GM18519 (cell line): ENCODE data around the gene TBC1D4.

Source experiments
- ATAC-seq: cut with Tn5 transposase; IDR thresholded peaks from one replicate; pipeline ENCODE4 v1.9.1; 2021; ENCODE audit warnings: mild to moderate bottlenecking, moderate library complexity; ENCODE audit not compliant: unreplicated experiment, low FRiP score

Gene TBC1D4

DNA sequence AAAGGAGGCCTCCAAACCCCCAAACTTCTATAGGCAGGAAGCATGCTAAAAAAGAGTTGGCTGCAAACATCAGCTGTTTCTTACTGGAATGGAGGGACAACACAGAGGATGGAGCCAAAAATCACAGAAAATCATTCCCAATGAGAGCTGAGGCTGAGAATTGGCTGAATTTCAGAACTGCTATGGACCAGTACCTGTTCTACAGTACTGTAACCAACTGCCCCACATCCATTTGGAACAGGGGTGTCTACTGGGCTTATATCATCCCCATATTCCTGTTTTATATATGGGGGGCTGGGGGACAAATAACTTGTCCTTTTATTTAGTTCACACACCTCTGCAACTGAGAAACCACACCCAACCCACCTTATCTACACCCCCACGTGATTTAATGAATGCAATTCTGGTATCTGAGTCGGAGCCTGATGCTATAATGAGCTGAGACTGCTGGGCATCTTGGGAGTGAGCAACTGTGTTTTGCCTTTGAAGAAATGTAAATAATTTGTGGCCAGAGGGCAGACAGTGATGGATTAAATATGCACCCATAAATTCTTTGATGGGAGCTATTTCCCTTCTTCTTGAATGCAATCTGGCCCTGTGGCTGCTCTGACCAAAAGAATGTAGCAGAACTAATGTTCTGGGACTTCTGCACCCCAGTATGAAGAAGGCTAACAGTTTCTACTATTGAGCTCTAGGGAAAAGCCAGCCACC, 82.6 kb downstream of the TBC1D4 start:
- no peak for ATAC-seq

DNA sequence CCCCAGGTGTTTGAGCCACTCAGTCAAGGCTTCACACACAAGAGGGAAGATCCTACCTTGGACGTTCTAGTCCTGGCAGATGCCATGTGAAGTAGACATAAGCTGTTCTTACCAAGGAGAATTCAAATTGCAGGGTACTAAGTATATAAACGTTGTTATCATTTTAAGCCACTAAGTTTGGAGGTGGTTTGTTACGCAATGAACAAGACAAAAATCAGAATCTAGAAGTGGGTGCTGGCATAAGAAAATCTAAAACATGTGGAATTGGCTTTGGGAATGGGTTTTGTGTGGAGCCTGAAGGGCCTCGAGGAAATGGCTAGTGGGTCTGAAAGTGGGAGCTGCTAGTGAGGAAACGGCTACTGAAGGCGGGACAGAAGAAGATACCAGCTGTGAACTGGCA, 83.9 kb downstream of the TBC1D4 start:
- ATAC-seq, result no peak

DNA sequence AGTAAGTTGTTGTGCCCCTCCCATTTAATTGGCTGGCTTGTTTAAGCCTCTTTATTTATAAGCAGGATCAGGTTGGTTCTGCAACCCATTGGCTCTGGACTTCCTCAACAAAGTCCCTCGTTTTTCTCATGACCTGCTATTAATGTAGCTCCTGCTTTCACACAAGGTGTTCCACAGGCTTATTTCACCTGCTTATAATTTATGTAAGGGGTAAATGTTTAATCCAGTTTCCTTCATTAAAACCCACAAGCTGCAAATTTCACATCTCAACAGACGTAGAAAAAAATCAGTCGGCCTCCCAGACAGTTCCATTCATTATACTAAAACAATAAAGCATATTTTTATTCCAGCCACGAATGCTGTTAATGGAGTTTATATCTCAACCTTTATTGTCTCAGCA, 86.1 kb downstream of the TBC1D4 start:
- ATAC-seq, result no peak

DNA sequence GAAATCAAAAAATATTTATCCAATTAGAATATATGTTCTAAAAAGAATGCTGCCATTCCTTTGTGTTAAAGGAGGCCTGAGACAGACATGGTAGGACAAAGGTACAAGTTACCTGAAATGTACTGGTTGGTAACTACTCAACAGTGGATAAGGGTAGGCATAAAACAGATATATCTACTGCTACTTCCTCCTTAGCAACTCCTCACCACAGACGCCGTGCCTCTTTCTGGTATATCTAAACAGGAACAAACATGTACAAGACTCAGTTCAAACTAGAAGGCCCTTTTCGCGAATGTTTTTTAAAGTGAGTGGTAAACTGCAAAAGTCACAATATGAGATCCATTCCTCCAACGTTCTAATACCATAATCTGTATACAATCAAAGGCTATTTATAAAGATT, 86.9 kb downstream of the TBC1D4 start:
- no peak for ATAC-seq

DNA sequence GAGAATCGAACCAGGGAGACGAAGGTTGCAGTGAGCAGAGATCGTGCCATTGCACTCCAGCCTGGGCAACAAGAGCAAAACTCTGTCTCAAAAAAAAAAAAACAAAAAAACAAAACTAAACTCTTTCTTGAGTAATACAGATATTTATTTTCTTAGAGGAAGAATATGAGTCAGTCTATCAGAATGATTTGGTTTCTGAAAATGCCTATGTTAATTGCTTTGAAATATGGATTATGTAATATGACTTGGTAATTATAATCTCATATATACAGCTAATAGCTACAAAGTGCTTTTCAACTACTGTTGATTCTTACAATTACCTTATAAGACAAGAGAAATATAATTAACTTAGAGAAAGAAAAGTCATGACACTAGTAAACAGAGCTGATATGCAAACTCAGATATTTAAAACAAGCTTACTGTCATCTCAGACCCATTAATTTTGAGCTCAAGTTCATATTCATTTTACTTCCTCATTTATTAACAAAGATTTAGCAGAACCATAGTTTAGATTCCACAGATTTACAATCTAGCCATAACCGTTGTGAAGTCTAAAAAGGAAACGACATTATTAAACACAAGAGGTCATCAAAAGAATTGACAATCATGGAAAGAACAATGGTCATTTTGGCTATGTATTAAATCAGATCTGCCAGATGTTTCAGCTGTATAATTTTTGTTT, 88.0 kb downstream of the TBC1D4 start:
- ATAC-seq, result no peak

DNA sequence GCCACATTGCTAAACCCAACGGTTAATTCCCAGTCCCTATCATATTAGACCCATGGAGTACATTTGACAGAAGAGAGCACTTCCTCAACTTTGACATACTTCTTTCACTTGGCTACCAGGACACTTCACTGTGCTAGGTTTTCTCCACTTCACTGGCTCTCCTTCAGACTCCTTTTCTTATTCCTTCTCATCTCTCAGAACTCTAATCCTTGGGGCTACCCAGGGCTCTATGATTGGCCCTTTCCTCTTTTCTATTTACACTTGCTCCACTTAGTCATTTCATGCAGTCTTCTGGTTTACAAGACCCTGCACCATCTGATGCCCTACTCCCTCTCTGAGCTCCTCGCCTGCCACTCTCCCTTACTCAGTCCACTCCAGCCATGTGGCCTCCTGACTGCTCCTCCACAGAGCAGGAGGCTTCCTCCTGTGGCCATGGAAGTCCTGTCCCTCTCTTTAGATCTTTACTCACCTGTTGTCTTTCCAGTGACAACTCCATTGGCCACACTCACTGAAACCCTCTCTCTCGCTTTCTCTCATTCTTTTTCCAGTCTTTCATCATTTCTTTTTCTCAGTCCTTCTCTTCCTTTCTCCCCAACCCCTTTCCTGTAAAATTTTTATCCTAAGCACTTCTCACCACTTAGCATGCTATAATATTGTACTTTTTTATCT, 90.4 kb downstream of the TBC1D4 start:
- no peak for ATAC-seq

DNA sequence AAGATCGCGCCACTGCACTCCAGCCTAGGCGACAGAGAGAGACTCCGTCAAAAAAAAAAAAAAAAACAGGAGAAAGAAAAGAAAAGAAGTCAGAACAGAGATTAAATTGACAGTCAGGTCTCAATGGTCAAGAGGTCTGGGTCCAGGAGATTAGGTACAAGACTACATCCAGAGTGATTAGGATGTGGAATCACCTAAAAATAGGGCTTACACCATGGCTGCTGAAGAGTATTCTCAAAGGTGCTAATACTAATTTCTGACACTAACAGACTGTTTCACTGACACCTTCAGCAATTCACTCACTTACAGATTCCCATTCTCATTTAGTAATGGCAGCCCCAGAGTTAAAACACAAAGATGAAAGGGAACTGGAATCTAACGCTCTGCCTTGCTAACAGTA, 91.7 kb downstream of the TBC1D4 start:
- ATAC-seq, result no peak

DNA sequence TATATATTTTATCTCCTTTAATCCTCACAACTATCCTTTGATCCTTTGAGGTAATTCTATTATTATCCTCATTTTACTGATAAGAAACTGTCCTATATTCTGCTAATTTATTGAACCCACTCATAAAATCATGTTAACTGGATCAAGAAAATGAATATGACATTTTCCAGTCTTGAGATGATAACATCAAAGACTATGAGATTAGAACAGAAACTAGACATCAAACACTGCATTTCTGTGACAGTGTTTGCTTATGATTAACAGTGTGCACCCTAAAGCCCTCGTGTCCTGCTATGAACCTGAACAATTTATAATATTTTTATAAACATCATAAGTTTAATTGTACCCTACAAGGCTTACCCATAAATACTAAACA, 96.3 kb downstream of the TBC1D4 start:
- ATAC-seq, result no peak

DNA sequence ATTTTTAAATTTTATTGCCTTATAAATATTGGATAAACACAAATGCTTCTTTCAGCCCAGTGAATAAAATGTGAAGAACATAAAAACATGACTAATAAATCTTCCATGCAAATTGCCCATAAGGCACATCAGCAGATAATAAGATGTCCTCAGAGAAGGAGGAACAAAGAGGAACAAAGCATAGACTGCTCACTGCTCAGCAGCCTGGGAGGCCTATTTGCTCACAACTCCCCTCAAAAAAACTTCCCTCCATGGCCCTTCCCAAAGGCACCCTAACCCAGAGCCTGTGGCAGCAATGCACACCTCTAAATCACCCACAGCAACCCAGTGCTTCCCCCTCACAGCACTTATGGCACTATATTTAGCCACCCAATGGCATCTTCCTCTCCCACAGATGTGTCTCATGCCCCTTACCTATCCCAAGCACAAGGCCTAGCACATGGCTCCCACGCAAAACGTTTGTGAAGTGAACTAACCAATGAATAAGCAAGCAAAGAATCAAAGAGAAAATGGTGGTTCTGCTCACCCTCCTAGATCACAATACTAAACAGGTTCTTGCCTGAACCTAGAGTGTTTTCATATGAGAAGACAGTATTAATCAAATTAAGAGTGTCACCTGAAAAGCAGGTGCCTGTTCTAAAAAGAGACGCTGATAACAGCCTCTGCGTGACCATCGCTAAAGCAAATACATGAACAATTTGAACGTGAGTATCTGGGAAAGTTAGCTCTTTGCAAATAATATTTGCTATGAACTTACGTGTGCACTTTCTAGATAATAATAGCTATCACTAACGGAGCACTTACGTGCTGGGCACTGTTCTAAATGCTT, 96.9 kb downstream of the TBC1D4 start:
- no peak for ATAC-seq

DNA sequence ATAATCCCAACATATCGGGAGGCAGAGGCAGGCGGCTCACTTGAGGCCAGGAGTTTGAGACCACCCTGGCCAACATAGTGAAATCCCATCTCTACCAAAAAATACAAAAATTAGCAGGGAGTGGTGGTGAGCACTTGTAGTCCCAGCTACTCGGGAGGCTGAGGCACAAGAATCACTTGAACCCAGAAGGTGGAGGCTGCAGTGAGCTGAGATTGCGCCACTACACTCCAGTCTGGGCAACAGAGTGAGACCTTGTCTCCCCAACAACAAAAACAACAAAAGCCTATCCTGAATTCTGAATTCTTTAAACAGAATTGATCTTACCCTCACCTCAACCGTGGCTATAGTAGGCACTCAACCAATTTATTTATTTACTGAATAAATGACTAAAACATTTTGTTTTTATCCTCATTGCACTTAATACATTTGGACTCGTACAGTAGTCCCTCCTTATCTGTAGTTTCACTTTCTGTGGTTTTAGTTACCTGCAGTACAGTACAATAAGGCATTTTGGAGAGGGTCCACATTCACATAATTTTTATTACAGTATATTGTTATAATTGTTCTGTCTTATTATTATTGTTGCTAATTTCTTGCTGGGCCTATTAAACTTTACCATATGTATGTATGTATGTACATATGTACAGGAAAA, 98.8 kb downstream of the TBC1D4 start:
- ATAC-seq, result no peak

DNA sequence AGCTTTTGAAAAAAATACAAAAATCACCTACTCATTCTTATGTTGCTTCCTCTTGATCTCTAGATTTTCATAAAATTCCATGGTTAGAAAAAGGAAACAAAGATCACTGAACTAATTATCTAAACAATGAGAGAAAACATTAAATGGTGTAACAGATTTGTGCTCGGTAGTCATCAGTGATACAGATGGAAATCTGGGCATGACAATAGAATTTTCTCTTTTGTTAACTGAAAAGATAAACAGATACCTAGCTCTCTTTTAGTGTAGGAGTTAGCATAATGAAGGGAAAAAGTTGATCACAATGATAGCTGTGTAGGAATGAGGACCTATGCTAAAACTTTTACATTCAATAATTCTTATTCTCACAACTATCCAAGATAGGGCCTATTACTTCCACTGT, 103.7 kb downstream of the TBC1D4 start:
- no peak for ATAC-seq

DNA sequence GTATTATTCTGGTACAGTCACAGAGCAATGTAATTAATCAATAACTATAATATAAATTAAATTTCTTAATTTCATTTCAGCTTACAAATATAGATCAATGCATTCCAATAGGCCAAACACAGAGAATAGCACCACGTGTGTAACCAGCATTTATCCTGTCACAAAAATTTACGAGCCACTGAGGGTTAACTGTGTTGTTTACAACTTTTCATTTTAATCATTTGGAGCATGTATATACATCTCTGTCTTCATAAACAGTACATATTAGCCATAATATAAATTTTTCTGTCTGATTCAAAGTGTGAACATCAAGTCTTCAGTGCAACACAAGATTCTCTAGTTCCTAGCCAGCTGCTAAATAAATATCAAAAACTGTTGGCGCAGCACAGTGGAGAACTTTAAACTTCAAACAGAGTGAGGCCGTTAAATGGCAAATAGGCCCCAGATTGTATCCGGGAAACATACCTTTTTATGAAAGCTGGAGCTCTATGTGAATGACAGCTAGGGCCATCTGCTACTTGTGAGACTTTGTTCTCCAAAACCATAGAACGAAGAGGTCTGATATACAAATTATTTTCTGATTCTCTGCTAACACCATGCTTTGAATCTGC, 105.1 kb downstream of the TBC1D4 start:
- no peak for ATAC-seq

DNA sequence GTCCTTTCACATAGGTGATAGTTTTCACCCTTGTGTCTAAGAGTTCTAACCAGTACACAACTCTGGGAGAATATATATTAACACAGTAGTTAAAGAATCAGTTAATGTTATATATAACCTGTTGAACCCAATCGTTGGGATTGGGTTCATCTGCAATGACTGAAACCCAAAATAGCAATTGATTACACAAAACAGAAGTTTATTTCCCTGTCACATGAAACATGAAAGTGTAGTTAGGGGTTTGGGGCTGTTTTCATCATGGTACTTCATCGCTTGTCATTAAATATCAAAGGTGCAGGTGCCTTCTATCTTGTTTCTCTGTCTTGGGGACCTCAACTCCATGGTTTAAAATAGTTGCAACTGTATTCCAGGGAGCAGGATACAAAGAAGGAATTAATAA, 106.6 kb downstream of the TBC1D4 start:
- no peak for ATAC-seq

DNA sequence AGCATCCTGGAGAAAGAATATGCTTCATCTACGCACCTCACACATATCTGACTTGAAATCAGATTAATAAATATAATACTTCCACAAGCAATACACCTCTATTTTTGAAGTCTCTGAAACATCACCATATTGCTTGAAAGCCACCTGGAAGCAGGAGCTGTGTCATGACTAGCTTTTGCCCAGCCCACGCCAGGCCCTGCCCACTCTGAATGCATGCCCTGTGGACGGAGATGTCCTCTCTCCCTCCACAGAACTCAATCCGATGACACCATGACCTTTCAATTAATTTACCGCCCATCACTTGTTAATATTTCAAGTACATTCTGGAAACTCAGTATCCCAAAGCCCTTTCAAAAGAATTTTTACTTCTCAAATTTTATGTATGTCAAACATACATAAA, 108.0 kb downstream of the TBC1D4 start:
- ATAC-seq, result no peak

DNA sequence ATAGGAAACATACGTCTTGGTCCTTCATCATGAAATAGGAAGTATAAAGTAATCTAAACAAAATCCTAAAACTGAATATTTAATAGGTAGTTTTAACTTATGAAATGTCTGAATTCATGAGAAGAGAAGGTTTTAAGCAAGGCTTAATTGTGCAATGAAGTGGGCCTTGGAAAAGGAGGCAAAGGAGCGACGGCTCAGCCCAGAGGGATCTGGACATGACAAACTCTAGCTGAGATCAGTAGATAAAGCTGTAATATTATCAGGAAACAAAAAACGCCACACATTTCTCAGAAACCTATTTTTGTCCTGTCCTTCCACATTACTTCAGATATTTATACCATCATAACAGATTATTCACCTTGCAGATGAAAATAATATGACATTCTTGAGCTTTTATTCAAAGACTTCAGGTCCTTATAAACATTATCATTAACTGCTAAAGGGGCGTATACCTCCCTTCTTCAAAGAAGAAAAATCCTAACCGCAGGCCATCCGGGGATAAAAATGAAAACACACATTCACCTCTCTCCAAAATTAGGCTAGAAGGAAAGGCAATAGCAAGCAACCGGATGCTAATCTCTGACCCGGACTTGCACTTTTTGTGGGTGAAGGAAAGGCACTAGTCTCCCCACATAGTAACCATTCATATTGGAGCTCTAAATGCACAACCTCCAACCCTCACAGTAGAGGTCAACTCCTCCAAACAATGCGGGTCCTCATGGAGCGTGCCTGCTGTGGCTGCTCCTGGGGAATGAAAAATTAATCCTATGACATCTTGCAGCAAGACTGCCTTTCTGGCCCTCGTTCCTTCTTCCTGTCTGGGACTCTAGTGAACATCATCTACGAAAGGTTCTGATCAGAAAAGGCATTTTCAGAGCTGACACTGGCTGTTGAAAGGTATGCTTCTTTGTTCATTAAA, 108.8 kb downstream of the TBC1D4 start:
- no peak for ATAC-seq

DNA sequence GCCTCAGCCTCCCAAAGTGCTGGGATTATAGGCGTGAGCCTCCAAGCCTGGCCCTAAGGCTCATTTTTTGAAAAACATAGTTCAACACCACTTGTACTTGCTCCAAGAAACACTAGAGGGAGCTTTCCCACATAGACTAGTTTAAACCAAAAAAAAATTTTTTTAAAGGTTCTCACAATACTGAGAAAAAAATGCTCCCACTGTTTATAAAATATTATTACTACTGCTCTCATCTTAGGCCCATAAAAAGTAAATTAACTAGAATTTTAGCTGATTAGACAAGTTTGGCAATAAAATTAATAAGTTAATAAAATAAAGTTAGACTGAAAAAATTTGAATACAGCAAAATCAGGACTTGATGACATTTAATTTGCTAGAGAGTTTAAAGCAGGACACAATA, 109.5 kb downstream of the TBC1D4 start:
- peak; percentile 71 for ATAC-seq

DNA sequence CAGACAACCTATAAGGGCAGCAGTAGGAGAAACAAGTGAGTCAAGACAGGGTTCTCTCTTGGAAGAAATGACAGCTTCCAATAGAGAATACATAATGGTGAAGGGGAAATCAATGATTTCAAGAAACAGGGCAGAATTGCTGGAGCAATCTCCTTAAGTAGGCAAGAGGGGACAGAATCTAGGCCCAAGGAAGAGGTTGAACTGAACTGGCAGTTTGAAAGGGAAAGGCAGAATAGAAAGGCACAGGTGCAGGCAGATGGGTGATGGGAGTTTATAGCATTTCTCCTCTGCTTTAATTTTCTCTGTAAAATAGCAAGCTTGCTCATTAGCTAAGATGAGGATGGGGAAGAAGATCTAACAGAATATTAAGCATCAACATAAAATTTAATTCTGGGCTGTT, 110.8 kb downstream of the TBC1D4 start:
- no peak for ATAC-seq

DNA sequence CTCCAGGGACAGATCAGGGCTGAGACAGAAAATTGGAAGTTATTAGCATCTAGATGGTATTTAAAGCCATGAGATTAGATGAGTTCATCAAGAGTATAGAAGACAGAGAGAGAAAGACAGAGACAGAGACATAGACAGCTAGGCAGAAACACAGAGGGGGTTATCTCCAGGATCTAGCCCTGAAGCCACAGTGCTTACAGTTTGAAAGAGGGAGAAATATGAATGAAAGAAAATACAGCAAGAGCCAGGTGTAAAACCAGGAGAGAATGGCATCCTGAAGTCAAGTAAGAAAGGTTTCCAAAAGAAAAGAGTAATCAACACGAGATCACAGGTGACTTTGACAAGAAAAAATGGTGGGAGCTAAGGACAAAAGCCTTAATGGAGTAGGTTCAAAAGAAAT, 111.2 kb downstream of the TBC1D4 start:
- ATAC-seq, result no peak

DNA sequence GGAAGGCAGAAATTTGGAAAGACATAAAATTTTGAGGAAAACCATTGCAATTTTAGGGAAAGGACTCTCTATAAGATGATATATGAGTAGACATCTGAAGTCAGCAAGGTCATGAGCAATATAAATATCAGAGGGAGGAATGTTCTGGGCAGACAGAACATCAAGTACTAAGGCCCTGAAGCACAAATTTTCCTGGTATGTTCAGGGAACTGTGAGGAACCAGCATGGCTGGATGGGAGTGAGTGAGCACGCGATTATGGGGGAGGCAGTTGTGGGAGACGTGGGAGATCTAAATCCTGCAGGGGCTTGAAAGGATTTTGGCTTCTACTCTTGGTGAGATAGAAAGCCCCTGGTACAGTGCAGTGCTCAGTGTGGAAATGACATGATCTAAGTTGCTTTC, 112.0 kb downstream of the TBC1D4 start:
- no peak for ATAC-seq
